WTC11 (cell line): ENCODE results near the gene TRIM66. TPM values are rescaled to one million over a fixed set of nuclear protein-coding genes. Genes with fewer than 3 reads are reported as not detected.

Experiments
- ATAC-seq: fragments of 200-7000 bp; cut with Tn5 transposase; 2 replicates; pipeline ENCODE4 v1.10.0; 2021; ENCODE audit warnings: mild to moderate bottlenecking, moderate library complexity
- CTCF ChIA-PET: fragments of 300-600 bp; sonication (Branson Sonifier 250); formaldehyde crosslinking; loops from one replicate; lab custom pipeline; 2021; ENCODE audit warnings: antibody characterized with exemption; lab: Charles Lee
- POLR2A ChIA-PET: fragments of 350-600 bp; sonication (Branson Sonifier 250); formaldehyde crosslinking; loops from one replicate; lab custom pipeline; 2021; ENCODE audit warnings: antibody characterized with exemption; lab: Charles Lee
- DNase-seq: peaks from one replicate; pipeline ENCODE4 v3.0.0; 2021; ENCODE audit warnings: low spot score
- H3K27ac Mint-ChIP-seq: 2 replicates; pipeline ENCODE4 v1.8.0; 2021; ENCODE audit warnings: mixed read lengths
- H3K27me3 Mint-ChIP-seq: 2 replicates; pipeline ENCODE4 v1.8.0; 2021; ENCODE audit warnings: low read depth, mild to moderate bottlenecking, moderate library complexity, mixed read lengths
- H3K36me3 Mint-ChIP-seq: 2 replicates; pipeline ENCODE4 v1.8.0; 2021; ENCODE audit warnings: mixed read lengths
- H3K4me1 Mint-ChIP-seq: 2 replicates; pipeline ENCODE4 v1.8.0; 2022; ENCODE audit warnings: mixed read lengths
- H3K4me3 Mint-ChIP-seq: 2 replicates; pipeline ENCODE4 v1.8.0; 2021; ENCODE audit warnings: mild to moderate bottlenecking, moderate library complexity, mixed read lengths
- H3K9me3 Mint-ChIP-seq: 2 replicates; pipeline ENCODE4 v1.8.0; 2021; ENCODE audit warnings: mixed read lengths
- CREB1 ChIP-seq: sonication (generic); formaldehyde crosslinking; IDR thresholded peaks from 2 replicates; pipeline ENCODE4 v1.8.0; 2023; ENCODE audit warnings: mild to moderate bottlenecking, missing genetic modification reagents
- CREM ChIP-seq: sonication (generic); formaldehyde crosslinking; IDR thresholded peaks from 2 replicates; pipeline ENCODE4 v1.8.1; 2022; ENCODE audit warnings: mild to moderate bottlenecking, missing genetic modification reagents, moderate library complexity
- CTCF ChIP-seq: fragments of 200-600 bp; IDR thresholded peaks from 2 replicates; pipeline ENCODE4 v1.8.0; 2022; ENCODE audit warnings: antibody characterized with exemption
- ESRRA ChIP-seq: sonication (generic); formaldehyde crosslinking; IDR thresholded peaks from 2 replicates; pipeline ENCODE4 v1.8.1; 2022; ENCODE audit warnings: mild to moderate bottlenecking, missing genetic modification reagents, borderline replicate concordance
- IRF2 ChIP-seq: sonication (generic); formaldehyde crosslinking; IDR thresholded peaks from 2 replicates; pipeline ENCODE4 v1.8.0; 2022; ENCODE audit warnings: low read depth, missing genetic modification reagents, borderline replicate concordance
- JAZF1 ChIP-seq: fragments of 250-450 bp; sonication (Bioruptor Pico); IDR thresholded peaks from 2 replicates; pipeline ENCODE4 v1.9.0; 2021; ENCODE audit warnings: moderate library complexity, mild to moderate bottlenecking, inconsistent platforms
- MLX ChIP-seq: sonication (generic); formaldehyde crosslinking; IDR thresholded peaks from 2 replicates; pipeline ENCODE4 v1.8.1; 2023; ENCODE audit warnings: mild to moderate bottlenecking, missing genetic modification reagents, moderate library complexity
- NFATC4 ChIP-seq: fragments of 250-450 bp; sonication (Bioruptor Pico); IDR thresholded peaks from 2 replicates; pipeline ENCODE4 v1.9.0; 2021; ENCODE audit warnings: mild to moderate bottlenecking
- NFE2L1 ChIP-seq: sonication (generic); formaldehyde crosslinking; IDR thresholded peaks from 2 replicates; pipeline ENCODE4 v1.8.1; 2023; ENCODE audit warnings: missing genetic modification reagents
- NFYB ChIP-seq: sonication (generic); formaldehyde crosslinking; conservative IDR thresholded peaks from 2 replicates; pipeline ENCODE4 v1.8.0; 2022; ENCODE audit warnings: low read depth, missing genetic modification reagents
- NR2C2 ChIP-seq: sonication (generic); formaldehyde crosslinking; IDR thresholded peaks from 2 replicates; pipeline ENCODE4 v1.8.0; 2022; ENCODE audit warnings: mild to moderate bottlenecking, missing genetic modification reagents
- NR3C1 ChIP-seq: sonication (generic); formaldehyde crosslinking; conservative IDR thresholded peaks from 2 replicates; pipeline ENCODE4 v1.8.1; 2023; ENCODE audit warnings: low read depth, mild to moderate bottlenecking, missing genetic modification reagents
- OVOL2 ChIP-seq: fragments of 250-450 bp; sonication (Bioruptor Pico); IDR thresholded peaks from 2 replicates; pipeline ENCODE4 v1.9.0; 2021; ENCODE audit warnings: mild to moderate bottlenecking, borderline replicate concordance
- USF2 ChIP-seq: sonication (generic); formaldehyde crosslinking; IDR thresholded peaks from 2 replicates; pipeline ENCODE4 v1.8.1; 2023; ENCODE audit warnings: mild to moderate bottlenecking, missing genetic modification reagents, moderate library complexity
- ZMAT4 ChIP-seq: fragments of 250-450 bp; sonication (Bioruptor Pico); IDR thresholded peaks from 2 replicates; pipeline ENCODE4 v1.9.0; 2021; ENCODE audit warnings: mild to moderate bottlenecking
- ZNF121 ChIP-seq: sonication (generic); formaldehyde crosslinking; IDR thresholded peaks from 2 replicates; pipeline ENCODE4 v1.8.0; 2023; ENCODE audit warnings: missing genetic modification reagents
- ZNF281 ChIP-seq: sonication (generic); formaldehyde crosslinking; IDR thresholded peaks from 2 replicates; pipeline ENCODE4 v1.8.0; 2023; ENCODE audit warnings: mild to moderate bottlenecking, missing genetic modification reagents
- total RNA-seq: library from RNA; stranded (reverse); gene quantifications from 3 replicates; pipeline ENCODE4 v1.2.3, GENCODE V29; 2021
- TF ChIP-seq, protein P1 (sequence below): sonication (generic); formaldehyde crosslinking; IDR thresholded peaks from 2 replicates; pipeline ENCODE4 v1.8.0; 2022; ENCODE audit warnings: mild to moderate bottlenecking, missing genetic modification reagents
- TF ChIP-seq, protein P2 (sequence below): fragments of 250-450 bp; sonication (Bioruptor Pico); IDR thresholded peaks from 2 replicates; pipeline ENCODE4 v1.9.0; 2021; ENCODE audit warnings: moderate library complexity, mild to moderate bottlenecking, inconsistent platforms, borderline replicate concordance
- TF ChIP-seq, protein P3 (sequence below): fragments of 250-450 bp; sonication (Bioruptor Pico); IDR thresholded peaks from 2 replicates; pipeline ENCODE4 v1.9.0; 2021; ENCODE audit warnings: mild to moderate bottlenecking

TRIM66 gene
- total RNA-seq, 1 experiment from 2014 or later: 5.6 TPM

DNA sequence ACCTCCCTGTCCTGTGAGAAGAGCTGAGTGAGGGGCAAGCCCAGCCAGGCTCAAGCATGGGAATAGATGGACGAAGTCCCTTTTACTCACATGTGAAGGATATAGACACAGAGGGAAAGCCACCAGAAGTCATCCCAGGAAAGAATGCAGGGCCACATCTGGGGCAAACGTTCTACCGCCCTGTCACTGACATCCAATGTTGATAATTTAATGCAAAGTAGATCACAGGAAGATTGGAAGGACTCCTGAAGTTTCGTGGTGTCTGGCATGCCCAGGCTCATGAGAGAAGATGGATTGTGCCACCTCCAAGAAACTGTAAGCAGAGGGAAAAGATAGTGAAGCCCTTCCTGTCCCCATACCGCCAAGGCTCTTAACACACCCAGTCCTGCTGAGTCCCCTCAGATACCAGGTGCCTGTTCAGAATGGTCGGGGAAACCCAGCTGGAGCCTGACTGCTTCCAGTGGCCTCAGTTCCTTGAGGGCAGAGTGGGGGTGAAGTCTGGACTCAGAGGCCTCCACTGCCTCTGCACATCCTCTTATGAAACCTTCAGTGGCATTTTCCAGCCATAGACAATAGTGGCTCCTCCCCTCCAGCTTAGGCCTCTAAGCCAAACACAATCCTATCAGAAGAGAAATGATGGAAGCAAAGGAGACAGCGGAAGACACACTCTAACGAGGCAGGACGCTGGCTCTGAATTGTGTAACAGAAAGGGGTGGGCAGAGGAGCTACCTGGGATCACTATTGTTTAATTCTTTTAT is 80.9 kb downstream of the TRIM66 start:
- Mint-ChIP-seq H3K27ac (no peak overlapping the region), H3K36me3 (no peaks in the 10 kb centered on the region), H3K27me3 (no peaks in the 10 kb centered on the region), H3K4me1 (peaks cover 4% of the 10 kb centered on the region), H3K4me3 (no peak overlapping the region), H3K9me3 (no peaks in the 10 kb centered on the region)
- POLR2A ChIA-PET: no interaction called here
- CTCF ChIA-PET: interaction anchor here (0.6 kb wide), 1 partner anchor 236 kb away, joined by 4 read pairs; no protein-coding TSS in a partner anchor
- no peak for DNase-seq
- TF ChIP-seq OVOL2: no peak
- no peak for TF ChIP-seq IRF2 (CRISPR knock-in tag)
- TF ChIP-seq NFYB (CRISPR knock-in tag): no peak
- no peak for TF ChIP-seq ESRRA (CRISPR knock-in tag)
- TF ChIP-seq NFATC4 (CRISPR knock-in tag): no peak
- TF ChIP-seq CREM: no peak
- no peak for TF ChIP-seq CREB1 (CRISPR knock-in tag)
- TF ChIP-seq USF2 (CRISPR knock-in tag): no peak
- TF ChIP-seq MLX (CRISPR knock-in tag): no peak
- TF ChIP-seq, protein P1, sequence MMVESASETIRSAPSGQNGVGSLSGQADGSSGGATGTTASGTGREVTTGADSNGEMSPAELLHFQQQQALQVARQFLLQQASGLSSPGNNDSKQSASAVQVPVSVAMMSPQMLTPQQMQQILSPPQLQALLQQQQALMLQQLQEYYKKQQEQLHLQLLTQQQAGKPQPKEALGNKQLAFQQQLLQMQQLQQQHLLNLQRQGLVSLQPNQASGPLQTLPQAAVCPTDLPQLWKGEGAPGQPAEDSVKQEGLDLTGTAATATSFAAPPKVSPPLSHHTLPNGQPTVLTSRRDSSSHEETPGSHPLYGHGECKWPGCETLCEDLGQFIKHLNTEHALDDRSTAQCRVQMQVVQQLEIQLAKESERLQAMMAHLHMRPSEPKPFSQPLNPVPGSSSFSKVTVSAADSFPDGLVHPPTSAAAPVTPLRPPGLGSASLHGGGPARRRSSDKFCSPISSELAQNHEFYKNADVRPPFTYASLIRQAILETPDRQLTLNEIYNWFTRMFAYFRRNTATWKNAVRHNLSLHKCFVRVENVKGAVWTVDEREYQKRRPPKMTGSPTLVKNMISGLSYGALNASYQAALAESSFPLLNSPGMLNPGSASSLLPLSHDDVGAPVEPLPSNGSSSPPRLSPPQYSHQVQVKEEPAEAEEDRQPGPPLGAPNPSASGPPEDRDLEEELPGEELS (CRISPR knock-in tag): no peak
- TF ChIP-seq ZNF281: no peak
- TF ChIP-seq, protein P2, sequence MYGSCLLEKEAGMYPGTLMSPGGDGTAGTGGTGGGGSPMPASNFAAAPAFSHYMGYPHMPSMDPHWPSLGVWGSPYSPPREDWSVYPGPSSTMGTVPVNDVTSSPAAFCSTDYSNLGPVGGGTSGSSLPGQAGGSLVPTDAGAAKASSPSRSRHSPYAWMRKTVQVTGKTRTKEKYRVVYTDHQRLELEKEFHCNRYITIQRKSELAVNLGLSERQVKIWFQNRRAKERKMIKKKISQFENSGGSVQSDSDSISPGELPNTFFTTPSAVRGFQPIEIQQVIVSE (CRISPR knock-in tag): no peak
- no peak for ATAC-seq

DNA sequence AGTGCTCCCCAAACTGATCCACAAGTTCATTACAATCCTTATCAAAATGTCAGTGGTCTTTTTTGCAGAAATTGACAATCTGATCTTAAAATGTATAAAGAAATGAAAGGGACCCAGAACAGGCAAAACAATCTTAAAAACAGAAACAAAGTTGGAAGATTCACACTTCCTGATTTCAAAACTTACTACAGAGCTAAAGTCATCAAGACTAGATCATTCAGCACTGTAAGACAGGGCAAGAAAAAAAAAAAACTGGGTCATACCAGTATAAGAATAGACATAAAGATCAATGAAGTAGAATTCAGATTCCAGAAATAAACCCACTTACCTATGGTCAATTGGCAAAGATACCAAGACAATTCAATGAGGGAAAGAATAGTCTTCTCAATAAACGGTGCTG is 84.0 kb downstream of the TRIM66 start:
- ATAC-seq (no peak), DNase-seq (no peak)
- POLR2A ChIA-PET: no interaction called here
- Mint-ChIP-seq H3K27ac (no peak overlapping the region), H3K4me1 (peaks cover 13% of the 10 kb centered on the region), H3K9me3 (no peaks in the 10 kb centered on the region), H3K27me3 (no peaks in the 10 kb centered on the region; the same call in 1 of the 2 replicates), H3K36me3 (no peaks in the 10 kb centered on the region), H3K4me3 (no peak overlapping the region)
- TF ChIP-seq NR3C1 (CRISPR knock-in tag) (no peak), NR2C2 (CRISPR knock-in tag) (no peak), CTCF (no peak), ZMAT4 (no peak), JAZF1 (no peak), NFE2L1 (CRISPR knock-in tag) (no peak), ZNF121 (CRISPR knock-in tag) (no peak)
- TF ChIP-seq, protein P3, sequence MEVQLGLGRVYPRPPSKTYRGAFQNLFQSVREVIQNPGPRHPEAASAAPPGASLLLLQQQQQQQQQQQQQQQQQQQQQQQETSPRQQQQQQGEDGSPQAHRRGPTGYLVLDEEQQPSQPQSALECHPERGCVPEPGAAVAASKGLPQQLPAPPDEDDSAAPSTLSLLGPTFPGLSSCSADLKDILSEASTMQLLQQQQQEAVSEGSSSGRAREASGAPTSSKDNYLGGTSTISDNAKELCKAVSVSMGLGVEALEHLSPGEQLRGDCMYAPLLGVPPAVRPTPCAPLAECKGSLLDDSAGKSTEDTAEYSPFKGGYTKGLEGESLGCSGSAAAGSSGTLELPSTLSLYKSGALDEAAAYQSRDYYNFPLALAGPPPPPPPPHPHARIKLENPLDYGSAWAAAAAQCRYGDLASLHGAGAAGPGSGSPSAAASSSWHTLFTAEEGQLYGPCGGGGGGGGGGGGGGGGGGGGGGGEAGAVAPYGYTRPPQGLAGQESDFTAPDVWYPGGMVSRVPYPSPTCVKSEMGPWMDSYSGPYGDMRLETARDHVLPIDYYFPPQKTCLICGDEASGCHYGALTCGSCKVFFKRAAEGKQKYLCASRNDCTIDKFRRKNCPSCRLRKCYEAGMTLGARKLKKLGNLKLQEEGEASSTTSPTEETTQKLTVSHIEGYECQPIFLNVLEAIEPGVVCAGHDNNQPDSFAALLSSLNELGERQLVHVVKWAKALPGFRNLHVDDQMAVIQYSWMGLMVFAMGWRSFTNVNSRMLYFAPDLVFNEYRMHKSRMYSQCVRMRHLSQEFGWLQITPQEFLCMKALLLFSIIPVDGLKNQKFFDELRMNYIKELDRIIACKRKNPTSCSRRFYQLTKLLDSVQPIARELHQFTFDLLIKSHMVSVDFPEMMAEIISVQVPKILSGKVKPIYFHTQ (CRISPR knock-in tag): no peak
- CTCF ChIA-PET: no interaction called here
